HG02798 (cell line): ENCODE results near the gene SAP30BP.

ENCODE experiments used
- ATAC-seq: cut with Tn5 transposase; IDR thresholded peaks from one replicate; pipeline ENCODE4 v1.9.1; 2021; ENCODE audit warnings: mild to moderate bottlenecking; ENCODE audit not compliant: unreplicated experiment, poor library complexity

Gene SAP30BP

DNA sequence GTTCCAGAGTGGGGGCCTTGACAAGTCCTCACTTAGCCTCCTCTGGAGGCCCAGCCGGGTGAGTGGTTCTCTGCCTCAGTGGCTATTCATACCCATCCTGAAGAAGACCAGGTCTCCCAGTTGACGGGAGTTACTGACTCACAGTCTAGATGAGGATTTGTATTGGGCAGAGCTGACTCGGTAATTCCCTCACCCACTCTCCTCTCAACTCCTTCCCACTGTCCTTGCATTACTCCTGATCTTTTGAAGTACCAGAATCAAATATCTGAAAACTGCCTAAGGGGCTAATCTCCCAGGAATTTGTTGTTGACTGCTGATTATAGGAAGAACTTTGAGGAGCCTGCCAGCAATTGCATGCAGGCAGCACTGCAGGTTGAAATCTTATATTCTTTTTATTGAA is 14.2 kb downstream of the SAP30BP start:
- ATAC-seq, result no peak

- ATAC-seq, result no peak
Observed at GRCh38 chr17:75683583-75683982, 16.4 kb downstream of the SAP30BP start.

GRCh38 chr17:75684249-75684648 is 17.1 kb downstream of the SAP30BP start:
- ATAC-seq, result no peak

- no peak for ATAC-seq
Observed at GRCh38 chr17:75684924-75685323, 17.8 kb downstream of the SAP30BP start.

- ATAC-seq, result no peak
Observed at GRCh38 chr17:75685499-75685898, 18.4 kb downstream of the SAP30BP start.

DNA sequence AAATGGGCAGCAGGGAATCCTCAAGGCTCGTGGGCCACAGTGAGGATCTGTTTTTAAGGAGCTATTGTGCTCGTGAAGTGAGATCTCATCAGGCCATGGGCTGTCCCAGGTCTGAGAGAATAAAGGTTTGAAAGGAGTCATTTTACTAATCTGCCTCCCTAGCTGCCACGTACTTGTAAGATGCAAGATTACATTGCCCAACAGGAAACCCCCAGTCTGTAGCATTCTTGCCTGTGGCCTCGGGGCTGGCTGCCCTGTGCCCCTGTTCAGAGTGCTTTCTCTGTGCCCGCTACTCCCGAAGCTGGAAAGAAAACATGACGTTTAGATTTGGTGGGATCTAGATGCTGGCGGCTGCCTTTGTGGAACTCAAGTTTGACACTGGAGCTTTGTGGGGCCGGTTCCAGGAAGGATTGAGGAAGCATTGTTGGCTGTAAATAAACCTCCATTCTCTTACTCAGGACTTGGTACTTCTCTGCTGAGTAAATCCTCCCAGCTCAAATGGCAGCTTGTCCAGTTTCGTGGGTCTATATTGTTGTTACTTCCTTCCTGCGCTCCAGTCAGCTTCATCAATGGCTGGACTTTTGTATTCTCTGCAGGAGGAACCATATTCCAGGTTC is 21.2 kb downstream of the SAP30BP start:
- no peak for ATAC-seq

- no peak for ATAC-seq
Observed at GRCh38 chr17:75689441-75689873, 22.3 kb downstream of the SAP30BP start.

- ATAC-seq, result no peak
Observed at GRCh38 chr17:75691371-75691791, 24.2 kb downstream of the SAP30BP start.

GRCh38 chr17:75691801-75692626 is 24.9 kb downstream of the SAP30BP start:
- ATAC-seq, result no peak

DNA sequence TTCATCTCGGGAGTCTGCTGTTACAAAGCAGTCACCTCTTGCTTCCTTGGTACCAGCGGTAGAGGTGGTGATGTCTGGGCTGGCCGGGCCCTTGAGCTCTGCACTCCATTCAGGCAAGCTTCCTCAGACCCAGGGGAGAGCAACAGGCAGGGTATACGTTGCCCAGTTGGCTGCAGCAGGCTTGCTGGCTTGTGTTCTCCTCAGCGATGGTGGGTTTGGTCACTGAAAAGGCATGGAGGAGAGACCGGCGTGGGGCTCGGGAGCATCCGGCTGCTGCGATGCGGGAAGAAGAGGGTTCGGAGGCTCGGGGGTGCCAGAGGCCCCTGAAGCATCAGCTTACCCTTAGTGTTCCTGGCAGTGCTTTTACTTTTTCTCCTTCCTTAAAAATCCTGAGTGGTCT is 25.8 kb downstream of the SAP30BP start:
- ATAC-seq, result no peak

GRCh38 chr17:75693500-75694481 is 26.7 kb downstream of the SAP30BP start:
- no peak for ATAC-seq

DNA sequence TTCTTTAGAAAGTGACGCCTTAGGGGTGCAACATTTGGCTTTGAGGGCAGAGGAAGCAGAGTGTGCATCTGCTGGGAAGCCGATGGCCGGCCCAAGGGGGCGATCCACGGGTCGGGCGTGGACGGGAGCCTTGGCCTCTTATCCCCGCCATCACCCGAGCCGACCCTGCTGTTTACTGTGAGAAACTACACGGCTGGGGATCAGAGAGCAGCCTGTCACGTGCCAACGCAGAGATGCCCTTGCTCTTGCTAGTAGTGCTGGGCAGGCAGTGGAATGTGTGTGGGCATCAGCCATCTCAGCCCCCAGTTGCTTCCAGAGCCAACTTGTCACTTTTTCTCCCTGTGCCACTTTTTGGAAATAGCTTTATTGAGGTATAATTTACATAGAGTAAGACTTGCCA is 27.4 kb downstream of the SAP30BP start:
- ATAC-seq, result no peak

DNA sequence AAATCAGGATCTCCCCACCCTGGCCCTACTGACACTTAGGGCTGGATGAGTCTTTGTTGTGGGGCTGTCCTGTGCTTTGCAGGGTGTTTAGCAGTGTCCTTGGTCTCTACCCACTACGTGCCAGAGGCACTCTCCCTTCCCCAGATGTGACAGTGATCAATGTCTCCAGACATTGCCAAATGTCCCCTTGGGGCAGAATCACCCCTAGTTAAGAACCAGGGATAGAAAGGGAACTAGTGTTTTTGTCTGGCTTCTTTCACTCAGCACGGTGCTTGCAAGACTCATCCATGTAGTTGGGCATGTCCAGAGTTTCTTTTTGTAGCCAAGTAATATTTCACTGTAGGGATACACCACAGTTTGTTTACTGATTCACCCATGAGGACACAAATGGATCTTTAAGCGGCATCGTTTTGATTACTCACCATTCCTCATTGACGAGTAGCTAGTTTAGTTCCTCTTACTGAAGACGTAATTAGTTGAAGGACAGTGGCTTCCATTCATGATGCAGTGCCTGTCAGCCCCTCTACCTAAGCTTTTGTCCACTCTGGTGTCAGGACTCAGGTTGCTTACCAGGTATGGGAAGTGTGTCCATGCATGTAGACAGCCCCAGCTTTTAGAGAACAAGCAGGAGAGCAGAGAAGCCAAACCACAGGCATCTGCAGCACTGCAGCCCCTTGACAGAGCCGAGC is 28.1 kb downstream of the SAP30BP start:
- no peak for ATAC-seq

GRCh38 chr17:75695830-75696271 is 28.7 kb downstream of the SAP30BP start:
- ATAC-seq, result no peak

GRCh38 chr17:75697651-75698291 is 30.6 kb downstream of the SAP30BP start:
- no peak for ATAC-seq

GRCh38 chr17:75698659-75699058 is 31.5 kb downstream of the SAP30BP start:
- no peak for ATAC-seq

- no peak for ATAC-seq
Observed at GRCh38 chr17:75701288-75701687, 34.1 kb downstream of the SAP30BP start.

DNA sequence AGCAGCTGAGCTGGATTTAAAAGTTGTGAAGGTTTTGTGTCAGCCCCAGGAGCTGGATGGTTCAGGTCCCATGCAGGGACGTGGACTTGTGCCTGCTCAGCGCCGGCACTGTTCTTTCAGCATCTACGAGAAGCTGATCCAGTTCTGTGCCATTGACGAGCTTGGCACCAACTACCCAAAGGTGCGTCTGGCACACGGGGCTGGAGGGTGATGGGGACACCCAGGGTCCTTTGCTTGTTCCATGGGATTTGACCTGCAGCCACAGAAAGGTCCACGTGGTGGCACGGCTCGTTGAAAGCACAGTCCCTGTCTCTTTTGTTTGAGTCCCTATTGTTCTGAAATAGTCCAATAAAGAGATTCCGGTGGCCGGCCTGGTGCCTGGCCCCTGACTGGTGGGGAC is 36.1 kb downstream of the SAP30BP start:
- no peak for ATAC-seq

DNA sequence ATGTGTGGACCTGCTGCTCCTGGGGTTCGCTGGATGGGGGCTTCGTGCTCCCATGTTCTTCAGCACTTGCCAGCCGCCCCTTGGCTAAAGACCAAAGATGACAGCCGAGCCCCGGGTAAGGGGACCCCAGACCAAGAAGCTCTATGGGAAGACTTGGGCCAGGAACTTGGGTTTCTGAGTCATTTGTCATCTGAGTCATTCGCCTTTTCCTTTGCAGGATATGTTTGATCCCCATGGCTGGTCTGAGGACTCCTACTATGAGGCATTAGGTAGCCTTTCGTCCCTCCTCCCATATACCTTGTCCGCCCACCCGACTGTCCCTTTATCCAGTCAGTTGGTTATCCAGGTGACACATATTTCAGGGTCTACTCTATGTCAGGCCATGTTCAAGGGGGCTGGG is 36.5 kb downstream of the SAP30BP start:
- ATAC-seq, result no peak
